ENCODE measurements around the gene KRT76. TPM values are rescaled to one million over a fixed set of nuclear protein-coding genes. Genes with fewer than 3 reads are reported as not detected.

The KRT76 gene
- polyA plus RNA-seq, 1 donor (not counting 4 experiments of a cell fraction or from before 2014, with no cell fraction given), result not detected

GRCh38 chr12:52753283-52753682 lies 23.9 kb downstream of the KRT76 start:
- Histone ChIP-seq H3K4me1 (ENCODE audit: control insufficient read depth, extremely low read depth, insufficient read depth, low read length) (no peaks in the 10 kb centered on the region), H3K27ac (ENCODE audit: control insufficient read depth, insufficient read depth, low read length) (no peak overlapping the region), H3K79me2 (ENCODE audit: control insufficient read depth, insufficient read depth, low read length) (no peaks in the 10 kb centered on the region), H3K4me3 (ENCODE audit: control insufficient read depth in 2 of 3, extremely low read depth in 1 of 3, insufficient read depth in 2 of 3, low read depth in 1 of 3, low read length in 3 of 3) (no peak overlapping the region), H3K27me3 (ENCODE audit: control insufficient read depth, extremely low read depth, insufficient read depth, low read length) (peaks cover 41% of the 10 kb centered on the region), H3K4me2 (ENCODE audit: control insufficient read depth, extremely low read depth, insufficient read depth, low read depth, low read length) (no peak overlapping the region), H3K9me3 (ENCODE audit: control insufficient read depth, low read depth, low read length) (no peaks in the 10 kb centered on the region), H2AFZ (ENCODE audit: control insufficient read depth, low read length) (no peak overlapping the region), H3K9me1 (ENCODE audit: control insufficient read depth, extremely low read depth, insufficient read depth, low read length) (no peaks in the 10 kb centered on the region), H3K9ac (ENCODE audit: control insufficient read depth, extremely low read depth, insufficient read depth, low read length) (no peak overlapping the region), H4K20me1 (ENCODE audit: control insufficient read depth, extremely low read depth, insufficient read depth, low read length) (no peaks in the 10 kb centered on the region), H3K36me3 (ENCODE audit: control insufficient read depth in 2 of 2, extremely low read depth in 1 of 2, insufficient read depth in 2 of 2, low read length in 2 of 2) (no peaks in the 10 kb centered on the region)
- dilution Hi-C loops (cut with MboI; ENCODE audit: extremely low pct_ligation_motif_present, low sequenced_read_pairs), result no loop called here
- TF ChIP-seq CTCF (optimal IDR thresholded peaks at IDR 0.05 in 1 of 3, IDR thresholded peaks at IDR 0.05 in 1 of 3, conservative IDR thresholded peaks at IDR 0.05 in 1 of 3; ENCODE audit: extremely low read depth in 1 of 3, insufficient read depth in 2 of 3, low read length in 3 of 3) (no peak), EZH2 (IDR thresholded peaks at IDR 0.05; ENCODE audit: low read length) (no peak)
- FAIRE-seq (no peak), DNase-seq (ENCODE audit: low read depth, low spot score) (no peak)

GRCh38 chr12:52752516-52752915 lies 24.6 kb downstream of the KRT76 start:
- no peak for FAIRE-seq
- Histone ChIP-seq H3K27me3 (ENCODE audit: control insufficient read depth, extremely low read depth, insufficient read depth, low read length) (peaks cover 36% of the 10 kb centered on the region), H3K79me2 (ENCODE audit: control insufficient read depth, insufficient read depth, low read length) (no peaks in the 10 kb centered on the region), H3K4me1 (ENCODE audit: control insufficient read depth, extremely low read depth, insufficient read depth, low read length) (no peaks in the 10 kb centered on the region), H2AFZ (ENCODE audit: control insufficient read depth, low read length) (no peak overlapping the region), H3K4me2 (ENCODE audit: control insufficient read depth, extremely low read depth, insufficient read depth, low read depth, low read length) (no peak overlapping the region), H3K4me3 (ENCODE audit: control insufficient read depth in 2 of 3, extremely low read depth in 1 of 3, insufficient read depth in 2 of 3, low read depth in 1 of 3, low read length in 3 of 3) (no peak overlapping the region), H3K9me3 (ENCODE audit: control insufficient read depth, low read depth, low read length) (no peaks in the 10 kb centered on the region), H3K9me1 (ENCODE audit: control insufficient read depth, extremely low read depth, insufficient read depth, low read length) (no peaks in the 10 kb centered on the region), H4K20me1 (ENCODE audit: control insufficient read depth, extremely low read depth, insufficient read depth, low read length) (no peaks in the 10 kb centered on the region), H3K27ac (ENCODE audit: control insufficient read depth, insufficient read depth, low read length) (no peak overlapping the region), H3K9ac (ENCODE audit: control insufficient read depth, extremely low read depth, insufficient read depth, low read length) (no peak overlapping the region), H3K36me3 (ENCODE audit: control insufficient read depth in 2 of 2, extremely low read depth in 1 of 2, insufficient read depth in 2 of 2, low read length in 2 of 2) (no peaks in the 10 kb centered on the region)
- TF ChIP-seq CTCF (optimal IDR thresholded peaks at IDR 0.05 in 1 of 3, IDR thresholded peaks at IDR 0.05 in 1 of 3, conservative IDR thresholded peaks at IDR 0.05 in 1 of 3; ENCODE audit: extremely low read depth in 1 of 3, insufficient read depth in 2 of 3, low read length in 3 of 3) (no peak), EZH2 (IDR thresholded peaks at IDR 0.05; ENCODE audit: low read length) (no peak)
- dilution Hi-C loops (cut with MboI; ENCODE audit: extremely low pct_ligation_motif_present, low sequenced_read_pairs), result no loop called here
- no peak for DNase-seq (ENCODE audit: low read depth, low spot score)
